GM19240 (cell line): Measurements from ENCODE around the gene FAM222B.

Experiments
- DNase-seq: peaks from one replicate; pipeline ENCODE4 v3.0.0; 2011; ENCODE audit warnings: low spot score; ENCODE audit not compliant: insufficient read length

Gene FAM222B

GRCh38 chr17:28715217-28715616 is 127.4 kb downstream of the FAM222B start:
- no peak for DNase-seq

DNA sequence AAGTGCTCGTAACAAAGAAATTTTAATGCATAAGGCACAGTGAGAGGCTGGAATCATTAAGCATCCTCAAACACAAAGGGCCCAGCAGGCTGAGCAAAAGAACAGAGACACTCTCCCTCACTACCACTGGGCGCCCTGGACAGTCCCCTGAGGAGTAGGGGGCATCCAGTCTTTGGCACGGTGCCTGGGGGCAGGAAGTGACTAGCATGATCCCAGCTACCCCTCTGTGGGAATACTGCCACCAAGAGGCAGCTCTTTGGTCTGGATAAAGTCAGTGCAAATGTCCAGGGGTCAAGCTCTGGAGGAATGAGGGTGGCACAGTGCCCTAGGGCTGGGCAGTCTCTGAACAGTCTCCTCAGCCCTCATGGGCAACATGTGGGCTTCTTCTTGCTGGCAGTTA is 128.3 kb downstream of the FAM222B start:
- DNase-seq, result no peak

DNA sequence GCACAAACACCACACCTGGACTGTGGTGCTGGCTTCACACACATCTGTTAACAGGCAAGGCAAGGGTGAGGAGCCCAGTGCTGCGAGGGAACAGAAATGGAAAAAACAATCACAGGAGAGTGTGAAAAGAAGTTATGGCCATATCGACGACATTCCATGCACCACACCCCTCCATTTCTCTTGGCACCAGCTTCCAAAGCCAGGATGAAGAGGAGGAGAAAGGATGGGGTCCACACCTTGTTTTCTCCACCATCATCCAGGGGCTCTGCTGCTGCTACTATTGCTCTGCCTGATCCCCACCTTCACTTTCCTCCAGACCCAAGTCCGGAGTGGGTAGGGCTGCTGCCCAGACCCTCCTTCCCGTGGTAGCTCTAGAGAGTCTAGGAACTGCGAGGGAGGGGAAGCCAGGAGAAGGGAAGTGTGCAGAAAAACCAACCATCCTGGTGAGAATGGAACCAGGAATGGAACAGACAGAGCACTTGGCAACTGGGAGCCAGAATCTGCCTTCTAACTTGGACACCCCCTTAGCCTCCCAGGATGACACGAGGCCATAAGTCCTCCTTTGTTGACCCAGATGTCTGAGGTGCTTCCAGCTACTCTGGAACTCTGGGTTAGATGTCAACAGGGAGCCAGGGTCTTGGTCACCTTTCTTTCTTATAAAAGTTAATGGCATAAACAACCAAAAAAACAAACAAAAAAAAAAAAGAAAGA is 129.7 kb downstream of the FAM222B start:
- no peak for DNase-seq

DNA sequence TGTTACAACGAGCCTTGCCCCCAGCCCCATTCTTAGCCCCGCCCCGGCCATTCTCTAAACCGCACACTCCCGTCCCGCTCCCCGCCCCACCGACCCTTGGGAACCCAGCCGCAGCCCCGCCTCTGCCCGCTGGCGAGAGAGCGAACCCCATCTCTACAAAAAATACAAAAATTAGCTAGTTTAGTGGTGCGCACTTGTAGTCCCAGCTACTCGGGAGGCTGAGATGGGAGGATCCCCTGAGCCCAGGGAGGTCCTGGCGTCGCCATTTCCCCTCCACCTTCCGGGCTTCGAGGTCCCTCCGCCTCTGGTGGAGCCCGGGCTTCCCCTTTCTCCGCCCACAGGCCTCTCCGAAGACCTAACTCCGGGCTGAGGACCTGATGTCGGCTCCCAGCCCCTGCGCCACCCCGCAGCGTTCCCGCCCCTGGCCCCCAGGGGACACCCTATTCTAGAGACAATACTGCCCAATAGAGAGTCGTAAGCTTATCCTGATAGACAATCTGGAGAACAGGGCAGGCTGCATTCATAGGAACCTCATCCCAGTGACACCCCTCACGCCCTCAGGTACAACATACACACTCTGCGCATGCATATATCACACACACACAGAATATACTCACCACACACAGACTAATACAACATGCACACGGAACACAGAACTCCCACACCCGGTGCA is 130.4 kb downstream of the FAM222B start:
- DNase-seq, result peak; percentile 66

GRCh38 chr17:28711723-28712031 is 130.9 kb downstream of the FAM222B start, which contains the start of gene PROCA1:
Gene PROCA1 (minus strand): TSS chr17:28711888. CDS start chr17:28711660, 228 bp downstream.
- no peak for DNase-seq

GRCh38 chr17:28710861-28711722 is 131.5 kb downstream of the FAM222B start:
- peak; percentile 91 for DNase-seq

DNA sequence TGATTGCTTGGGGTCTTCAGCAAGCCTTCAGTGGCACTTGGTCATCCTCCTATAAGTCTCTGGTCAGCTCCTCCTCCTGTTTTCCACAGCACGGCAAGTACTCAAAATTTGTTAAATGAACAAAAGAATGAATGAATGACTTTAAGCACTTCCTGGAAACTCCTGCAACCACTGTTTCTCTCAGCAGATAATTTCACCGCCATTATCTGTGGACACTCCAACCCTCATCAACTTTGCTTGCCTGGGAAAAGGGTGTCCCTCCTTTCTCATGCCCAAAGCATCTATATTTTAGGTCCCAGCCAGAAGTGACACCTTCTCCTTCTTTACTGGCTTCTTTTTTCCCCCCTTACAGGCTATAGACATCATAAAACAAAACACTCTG is 135.3 kb downstream of the FAM222B start:
- DNase-seq, result no peak

DNA sequence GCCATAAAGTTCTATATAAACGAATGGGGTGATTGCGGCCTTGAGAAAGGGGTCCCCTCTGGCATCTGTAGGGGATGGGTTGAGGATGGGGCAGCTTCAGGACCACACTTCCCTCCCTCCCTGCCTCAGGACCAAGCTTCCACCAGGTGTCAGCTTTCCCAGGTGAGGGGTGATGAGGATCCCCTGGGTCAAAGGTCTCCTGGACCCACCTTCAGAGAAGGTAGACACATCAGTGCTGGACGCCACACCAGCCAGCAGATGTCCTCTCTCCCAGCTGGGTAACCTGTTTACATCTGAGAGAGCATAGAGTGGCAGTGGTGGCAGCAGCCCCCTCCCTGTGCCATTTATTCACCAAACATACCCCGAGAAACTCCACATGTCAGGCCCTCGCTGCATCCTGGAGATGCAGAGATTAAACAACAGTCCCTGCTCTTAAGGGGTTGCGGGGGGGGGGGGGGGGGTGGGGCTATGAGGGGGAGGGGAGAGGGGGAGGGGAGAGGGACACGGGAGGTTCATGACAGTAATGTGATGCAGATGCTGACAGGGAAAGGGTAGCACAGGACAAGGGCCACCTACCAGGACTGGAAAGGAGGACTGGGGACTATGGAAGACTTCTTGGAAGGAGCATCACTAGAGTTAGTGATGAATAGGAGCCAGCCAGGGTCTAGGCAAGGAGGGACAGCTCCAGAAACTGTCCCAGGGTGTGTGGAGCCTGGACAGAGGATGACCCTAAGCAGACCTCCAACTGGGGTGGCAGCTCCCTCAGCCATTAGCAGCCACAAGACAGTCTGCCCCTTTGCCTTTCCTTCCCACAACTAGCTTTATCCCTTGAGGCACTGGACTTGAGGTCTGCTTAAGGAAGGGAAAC is 135.9 kb downstream of the FAM222B start:
- DNase-seq, result no peak
